Psoas muscle (tissue), 8 donors: ENCODE data around the gene MAN2B1. TPM values are rescaled to one million over a fixed set of nuclear protein-coding genes. Genes with fewer than 3 reads are reported as not detected.

Source experiments
- ATAC-seq, 4 donors: fragments of 200-7000 bp; cut with Tn5 transposase; one replicate each; pipeline ENCODE4 v1.9.1; 2020; ENCODE audit warnings: moderate library complexity in 3 of 4, mild to moderate bottlenecking in 2 of 4
- DNase-seq, 2 donors: peaks; one replicate each; pipeline ENCODE4 v3.0.0-alpha.2; 2020
- H3K27ac ChIP-seq: fragments of 200-600 bp; one replicate; pipeline ENCODE4 v1.8.0; 2022
- H3K27me3 ChIP-seq, 3 donors: fragments of 200-600 bp in 1 of 3; one replicate each; pipeline versions ENCODE4 v1.6.1 to v1.8.0; 2013 to 2022; ENCODE audit warnings: low read length in 2 of 3, mild to moderate bottlenecking in 2 of 3, moderate library complexity in 1 of 3; ENCODE audit not compliant: insufficient read depth in 3 of 3
- H3K36me3 ChIP-seq, 2 donors: fragments of 200-600 bp in 1 of 2; one replicate each; pipeline versions ENCODE4 v1.6.1 to v1.8.0; 2013 to 2022; ENCODE audit warnings: low read depth in 1 of 2, mild to moderate bottlenecking in 1 of 2, moderate library complexity in 1 of 2; ENCODE audit not compliant: insufficient read depth in 1 of 2
- H3K4me1 ChIP-seq: fragments of 200-600 bp; one replicate; pipeline ENCODE4 v1.8.0; 2022
- H3K4me3 ChIP-seq: fragments of 200-600 bp; one replicate; pipeline ENCODE4 v1.8.0; 2022; ENCODE audit warnings: mild to moderate bottlenecking
- H3K9me3 ChIP-seq: fragments of 200-600 bp; one replicate; pipeline ENCODE4 v1.8.0; 2022
- CTCF ChIP-seq: fragments of 200-600 bp; IDR thresholded peaks from one replicate; pipeline ENCODE4 v1.8.0; 2022; ENCODE audit warnings: antibody characterized with exemption
- WGBS, 3 donors: extraction: QIAGEN DNeasy Blood & Tissue Kit; methylation state at CpG; one replicate each; pipeline versions ENCODE4 v1.1.6 to v1.1.7; 2013; 5-methylcytosine and 5-hydroxymethylcytosine counted together
- intact Hi-C, 2 donors: fragments of 100-400 bp; cut with DNase I; formaldehyde crosslinking; loops; one replicate each; pipeline versions ENCODE4 v1.11.0 to v1.14.2; 2022
- polyA plus RNA-seq, 3 donors: library from polyadenylated mRNA; stranded (reverse); fragments of 200-250 nt; gene quantifications; one replicate each; pipeline ENCODE4 v1.2.3, GENCODE V29; 2013
- total RNA-seq, 4 donors: library from RNA; stranded (reverse); fragmentation: NEBNext Ultra II Directional in 2 of 4; extraction: Animal tissue kit (Norgen Biotek cat#: 25700) in 2 of 4; gene quantifications; one replicate each; pipeline versions ENCODE4 v1.2.1 to v1.2.4, GENCODE V29; 2021 to 2023
- donor health status: healthy with polysubstance abuse.
- donor health status: DM: no; HTN: no; CAD: no; lungs with moderate emphysema.
- donor health status: Bipolar disorder and iron deficiency.
- donor health status: healthy.
- donor health status: DM: yes; HTN: yes; CAD: no.
- donor health status: DM: no; HTN: no; CAD: no.
- donor health status: DM: no; HTN: no; CAD: no.
- donor health status: DM: yes; HTN: yes; CAD: no.

Gene MAN2B1
- total and polyA plus RNA-seq, 7 donors, result 9.6 to 20.5 (median 16.0) TPM

GRCh38 chr19:12711187-12711586 lies 44.6 kb upstream of the MAN2B1 start:
- DNase-seq, result no peak
- Histone ChIP-seq H3K4me1 (no peaks in the 10 kb centered on the region), H3K4me3 (no peak overlapping the region), H3K27ac (no peak overlapping the region), H3K27me3 (no peaks in the 10 kb centered on the region), H3K36me3 (peaks cover 12 to 97% of the 10 kb centered on the region in 2 donors), H3K9me3 (no peaks in the 10 kb centered on the region)
- ATAC-seq, result peak in 1 of 4 donors; percentile 10
- WGBS, 3 donors, result 92 to 93% (median 92%) methylated on average over 14 to 17 of the region's 17 CpGs
- TF ChIP-seq CTCF, result no peak
- intact Hi-C loops, result loop anchor here in 1 of 2 donors (2.0 kb wide), 1 partner anchor 46 kb away; no protein-coding TSS in a partner anchor

- intact Hi-C loops, result no loop called here
- H3K27ac ChIP-seq, result no peak overlapping the region
- no peak for TF ChIP-seq CTCF
- no peak for DNase-seq
- H3K4me3 ChIP-seq, result no peak overlapping the region
- H3K36me3 ChIP-seq, result peaks cover 13 to 97% of the 10 kb centered on the region in 2 donors
- H3K9me3 ChIP-seq, result no peaks in the 10 kb centered on the region
- no peaks in the 10 kb centered on the region for H3K27me3 ChIP-seq
- no peak for ATAC-seq
- 93 to 97% (median 95%) methylated on average over 8 of the region's 8 CpGs for WGBS, 3 donors
- H3K4me1 ChIP-seq, result no peaks in the 10 kb centered on the region
These were observed 42.1 kb upstream of the MAN2B1 start for GRCh38 chr19:12708641-12709040.

GRCh38 chr19:12706332-12706718 lies 39.8 kb upstream of the MAN2B1 start:
- no peaks in the 10 kb centered on the region for H3K9me3 ChIP-seq
- TF ChIP-seq CTCF, result no peak
- no peak overlapping the region for H3K4me3 ChIP-seq
- no peak overlapping the region for H3K27ac ChIP-seq
- intact Hi-C loops, result no loop called here
- WGBS, 3 donors, result 90 to 92% (median 91%) methylated on average over 13 of the region's 13 CpGs
- no peaks in the 10 kb centered on the region for H3K27me3 ChIP-seq
- ATAC-seq, result no peak
- H3K4me1 ChIP-seq, result no peaks in the 10 kb centered on the region
- no peak for DNase-seq
- H3K36me3 ChIP-seq, result peaks cover 13 to 100% of the 10 kb centered on the region in 2 donors

- intact Hi-C loops, result no loop called here
- WGBS, 3 donors, result 89 to 93% (median 92%) methylated on average over 26 to 29 of the region's 29 CpGs
- Histone ChIP-seq H3K36me3 (peaks cover 17 to 100% of the 10 kb centered on the region in 2 donors), H3K4me1 (no peaks in the 10 kb centered on the region), H3K9me3 (no peaks in the 10 kb centered on the region), H3K4me3 (no peak overlapping the region), H3K27ac (no peak overlapping the region), H3K27me3 (no peaks in the 10 kb centered on the region)
- no peak for TF ChIP-seq CTCF
- no peak for ATAC-seq
- no peak for DNase-seq
These were observed 39.3 kb upstream of the MAN2B1 start for GRCh38 chr19:12705654-12706331.

GRCh38 chr19:12705169-12705568 lies 38.6 kb upstream of the MAN2B1 start:
- no peak for TF ChIP-seq CTCF
- peak in 1 of 4 donors; percentile 9 for ATAC-seq

More at GRCh38 chr19:12705169-12705568, 38.6 kb upstream of the MAN2B1 start:
- H3K4me1 ChIP-seq, result no peaks in the 10 kb centered on the region
- H3K27ac ChIP-seq, result no peak overlapping the region
- no peak overlapping the region for H3K4me3 ChIP-seq
- no peak for DNase-seq
- 87 to 94% (median 89%) methylated on average over 13 of the region's 13 CpGs for WGBS, 3 donors
- H3K9me3 ChIP-seq, result no peaks in the 10 kb centered on the region
- intact Hi-C loops, result no loop called here
- no peaks in the 10 kb centered on the region for H3K27me3 ChIP-seq
- H3K36me3 ChIP-seq, result peaks cover 16 to 100% of the 10 kb centered on the region in 2 donors
